Activated CD8-positive, alpha-beta memory T cell treated with anti-CD3 and anti-CD28 coated beads for 36 hours (primary cell): ENCODE results near the gene PCSK4. TPM values are rescaled to one million over a fixed set of nuclear protein-coding genes. Genes with fewer than 3 reads are reported as not detected.

Source experiments
- CTCF ChIA-PET: fragments of 350-600 bp; sonication (Branson Sonifier 250); formaldehyde crosslinking; loops from one replicate; lab custom pipeline; 2021; ENCODE audit warnings: antibody characterized with exemption; lab: Charles Lee
- POLR2A ChIA-PET: fragments of 350-600 bp; sonication (Branson Sonifier 250); formaldehyde crosslinking; loops from one replicate; lab custom pipeline; 2021; ENCODE audit warnings: antibody characterized with exemption; lab: Charles Lee
- total RNA-seq, 2 experiments: library from RNA; stranded (reverse); gene quantifications; one replicate each; pipeline ENCODE4 v1.2.3, GENCODE V29; 2021

Gene PCSK4
- total RNA-seq, 2 experiments from 2014 or later: 1.3 TPM

DNA sequence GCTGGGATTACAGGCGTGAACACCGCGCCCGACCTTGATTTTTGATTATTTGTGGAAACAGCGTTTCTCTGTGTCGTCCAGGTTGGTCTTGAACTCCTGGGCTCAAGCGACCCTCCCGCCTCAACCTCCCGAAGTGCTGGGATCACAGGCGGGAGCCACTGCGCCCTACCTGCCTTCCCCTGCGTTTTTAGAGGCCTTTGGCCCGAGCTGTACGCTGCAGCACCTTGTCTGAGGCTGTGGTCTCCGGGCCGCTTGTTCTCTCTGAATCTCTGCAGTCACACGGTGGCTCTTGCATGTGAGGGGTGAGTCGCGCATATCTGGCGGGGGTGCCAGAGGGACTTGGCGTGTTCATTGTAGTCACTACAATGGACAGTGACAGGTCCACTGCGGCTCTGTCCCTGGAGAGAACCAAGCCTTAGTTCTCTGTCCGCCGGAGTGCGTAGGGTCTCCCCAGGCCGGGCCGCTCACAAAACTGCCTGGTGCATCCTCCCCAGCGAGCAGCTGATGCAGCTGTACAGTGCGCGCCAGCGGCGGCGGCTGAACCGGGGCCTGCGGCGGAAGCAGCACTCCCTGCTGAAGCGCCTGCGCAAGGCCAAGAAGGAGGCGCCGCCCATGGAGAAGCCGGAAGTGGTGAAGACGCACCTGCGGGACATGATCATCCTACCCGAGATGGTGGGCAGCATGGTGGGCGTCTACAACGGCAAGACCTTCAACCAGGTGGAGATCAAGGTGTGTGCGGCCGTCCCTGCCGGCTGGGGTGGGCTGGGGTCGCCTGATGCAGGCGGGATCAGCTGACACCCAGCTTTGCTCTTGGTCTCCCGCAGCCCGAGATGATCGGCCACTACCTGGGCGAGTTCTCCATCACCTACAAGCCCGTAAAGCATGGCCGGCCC, 50.4 kb downstream of the PCSK4 start:
- ChIA-PET POLR2A (interaction anchor here (0.9 to 1.3 kb wide), 2 partner anchors 26 to 32 kb away, joined by 3 to 4 read pairs; no protein-coding TSS in a partner anchor), CTCF (interaction anchor here (0.6 kb wide), 1 partner anchor 502 kb away, joined by 4 read pairs; no protein-coding TSS in a partner anchor)

DNA sequence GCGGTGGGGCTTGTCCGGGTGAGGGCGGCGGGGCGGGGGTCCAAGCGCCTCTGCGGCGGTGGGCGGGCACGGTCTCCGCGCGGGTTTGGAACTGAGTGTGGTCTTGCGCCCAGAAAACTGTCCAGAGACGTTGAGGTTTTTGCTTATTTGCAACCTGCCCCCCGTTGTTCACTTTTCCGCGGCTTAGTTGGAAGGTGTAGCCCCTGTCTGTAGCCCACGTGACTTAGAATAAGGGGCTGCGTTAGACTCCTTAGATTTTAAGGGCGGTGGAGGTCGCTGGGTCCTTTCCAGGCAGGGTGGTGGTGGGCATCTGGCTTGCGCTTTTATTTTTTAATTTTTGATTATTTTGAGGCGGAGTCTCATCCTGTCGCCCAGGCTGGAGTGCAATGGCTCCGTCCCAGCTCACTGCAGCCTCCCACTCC, 51.2 kb downstream of the PCSK4 start:
- CTCF ChIA-PET: interaction anchor here (0.6 kb wide), 1 partner anchor 502 kb away, joined by 4 read pairs; no protein-coding TSS in a partner anchor
- POLR2A ChIA-PET: interaction anchor here (0.9 to 1.3 kb wide), 2 partner anchors 27 to 33 kb away, joined by 3 to 4 read pairs; no protein-coding TSS in a partner anchor

DNA sequence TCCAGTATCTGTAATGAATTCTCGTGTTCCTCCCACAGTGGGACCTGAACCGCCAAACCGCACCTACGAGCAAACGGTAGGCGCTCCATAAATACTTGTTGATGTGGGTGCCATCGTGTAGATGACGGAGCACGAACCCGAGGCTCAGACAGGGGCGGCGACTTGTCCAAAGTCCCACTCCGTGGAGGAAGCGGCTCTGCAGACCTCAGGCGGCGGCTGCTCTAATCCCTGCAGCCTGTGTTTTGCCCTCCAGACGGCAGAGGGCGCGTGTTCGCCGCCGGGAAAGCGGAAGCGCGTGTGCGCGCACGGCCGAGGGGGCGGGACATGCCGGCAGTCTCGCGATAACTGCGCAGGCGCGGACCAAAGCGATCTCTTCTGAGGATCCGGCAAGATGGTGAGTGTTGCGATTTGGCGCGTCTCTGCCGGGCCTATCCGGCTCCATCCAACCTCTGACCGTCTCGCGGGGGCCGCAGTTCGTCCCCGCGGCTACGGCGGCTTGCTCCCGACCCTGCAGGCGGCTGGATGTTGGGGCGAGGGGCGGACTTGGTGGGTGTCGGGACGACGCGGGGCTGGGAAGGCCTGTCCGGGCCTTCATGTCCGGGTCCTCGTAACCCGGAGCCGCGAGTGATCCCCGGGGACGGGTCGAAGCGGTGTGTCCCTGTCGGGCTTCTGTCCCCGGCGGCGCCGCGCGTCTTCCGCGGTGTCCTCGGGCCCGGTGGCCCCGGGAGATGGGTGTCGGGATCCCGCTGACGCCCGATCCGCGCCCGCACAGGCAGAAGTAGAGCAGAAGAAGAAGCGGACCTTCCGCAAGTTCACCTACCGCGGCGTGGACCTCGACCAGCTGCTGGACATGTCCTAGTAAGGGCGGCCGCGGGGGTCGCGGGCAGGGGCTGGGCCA, 51.9 kb downstream of the PCSK4 start, which contains the start of gene RPS15:
TSS of gene RPS15 (plus strand) at position 362 of the 898 bp plus-strand sequence. CDS start at position 392, 30 bp downstream.
- POLR2A ChIA-PET: interaction anchor here (0.9 to 1.3 kb wide), 3 partner anchors 28 to 34 kb away, joined by 3 to 4 read pairs (median 3); no protein-coding TSS in a partner anchor

DNA sequence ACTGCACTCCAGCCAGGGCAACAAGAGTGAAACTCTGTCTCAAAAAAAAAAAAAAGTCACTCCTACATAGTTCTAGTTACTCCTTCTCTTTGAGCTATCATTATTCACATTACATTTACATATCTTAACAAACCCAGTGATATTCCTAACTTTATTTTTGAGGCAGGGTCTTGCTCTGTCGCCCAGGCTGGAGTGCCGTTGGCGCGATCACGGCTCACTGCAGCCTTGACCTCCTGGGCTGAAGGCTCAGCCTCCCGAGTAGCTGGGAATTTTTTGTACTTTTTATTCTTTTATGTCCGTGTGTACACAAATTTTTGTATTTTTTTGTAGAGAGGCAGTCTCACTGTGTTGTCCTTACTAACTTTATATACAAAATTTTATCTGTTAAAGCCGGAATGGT, 52.5 kb downstream of the PCSK4 start:
- CTCF ChIA-PET: interaction anchor here (2.0 kb wide), 1 partner anchor 17 kb away, joined by 4 read pairs; no protein-coding TSS in a partner anchor
- POLR2A ChIA-PET: interaction anchor here (1.2 kb wide), 1 partner anchor 27 kb away, joined by 3 read pairs; no protein-coding TSS in a partner anchor

More for the DNA sequence above, 51.9 kb downstream of the PCSK4 start, which contains the start of gene RPS15:
- CTCF ChIA-PET: no interaction called here

DNA sequence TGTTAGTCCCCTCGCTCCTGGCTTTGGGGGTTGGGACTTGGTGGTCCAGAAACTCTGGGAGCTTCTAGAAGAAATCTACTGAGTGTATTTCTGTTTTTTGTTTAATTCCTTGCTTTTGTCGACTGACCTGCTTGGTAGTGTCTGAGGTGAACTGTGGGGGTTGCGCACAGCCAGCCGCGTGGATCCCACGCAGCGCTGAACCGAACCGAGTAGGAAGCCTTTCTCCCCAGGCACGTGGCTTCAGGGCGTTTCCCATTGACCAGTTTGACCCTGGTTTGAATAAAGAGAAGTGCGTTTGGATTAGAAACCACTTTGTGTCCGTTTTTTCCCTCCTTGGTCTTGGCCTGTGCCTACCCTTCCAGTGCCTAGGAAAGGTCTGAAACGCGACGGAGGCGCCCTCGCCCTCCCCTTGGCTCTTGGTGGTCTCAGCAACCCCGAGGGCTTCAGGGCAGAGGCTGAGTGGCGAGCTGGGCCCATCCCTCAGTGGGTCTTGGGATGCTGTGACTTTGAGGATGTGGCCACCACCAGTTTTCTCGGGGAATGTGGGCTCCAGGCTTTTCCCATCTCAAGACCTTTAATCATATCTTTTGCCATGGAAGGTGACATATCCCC, 54.7 kb downstream of the PCSK4 start:
- POLR2A ChIA-PET: no interaction called here
- CTCF ChIA-PET: interaction anchor here (0.6 to 2.0 kb wide), 2 partner anchors 15 to 92 kb away, joined by 3 to 4 read pairs; no protein-coding TSS in a partner anchor

DNA sequence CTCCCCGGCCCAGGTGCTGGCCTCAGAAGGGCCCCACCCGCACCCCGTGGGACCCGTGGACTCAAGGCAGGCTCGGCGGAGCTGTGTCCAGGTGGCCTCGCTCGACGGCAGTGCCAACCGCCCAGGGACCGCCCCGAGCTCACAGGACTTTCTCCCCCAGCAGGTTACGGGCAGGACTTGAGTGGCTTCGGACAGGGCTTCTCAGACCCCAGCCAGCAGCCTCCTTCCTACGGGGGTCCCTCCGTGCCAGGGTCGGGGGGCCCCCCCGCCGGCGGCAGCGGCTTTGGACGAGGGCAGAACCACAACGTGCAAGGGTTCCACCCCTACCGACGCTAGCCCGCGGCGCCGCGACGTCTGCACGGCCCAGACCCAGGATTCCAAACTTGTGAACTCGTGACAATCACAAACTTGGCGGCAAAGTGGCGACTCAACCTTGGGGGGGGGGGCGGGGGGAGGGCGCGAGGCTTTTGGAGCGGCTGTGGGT, 55.5 kb downstream of the PCSK4 start:
- POLR2A ChIA-PET: interaction anchor here (0.6 kb wide), 1 partner anchor 26 kb away, joined by 3 read pairs; no protein-coding TSS in a partner anchor
- CTCF ChIA-PET: interaction anchor here (0.7 kb wide), 1 partner anchor 52 kb away, joined by 4 read pairs; no protein-coding TSS in a partner anchor

DNA sequence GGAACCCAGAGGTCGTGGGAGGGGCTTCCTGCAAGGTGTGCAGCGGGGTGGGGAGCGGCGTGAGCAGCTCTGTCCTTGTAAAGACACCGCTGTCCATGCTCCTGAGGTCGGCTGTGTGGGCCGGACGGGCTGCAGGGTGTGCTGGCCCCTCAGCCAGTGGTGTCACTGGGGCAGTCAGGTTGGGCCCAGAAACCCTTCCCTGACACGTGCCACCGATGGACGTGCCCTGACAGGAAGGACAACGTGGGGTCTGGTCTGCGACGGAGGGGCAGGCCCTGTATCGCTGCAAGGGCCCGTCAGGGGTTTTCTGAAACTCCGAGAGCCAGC, 56.1 kb downstream of the PCSK4 start:
- CTCF ChIA-PET: no interaction called here

DNA sequence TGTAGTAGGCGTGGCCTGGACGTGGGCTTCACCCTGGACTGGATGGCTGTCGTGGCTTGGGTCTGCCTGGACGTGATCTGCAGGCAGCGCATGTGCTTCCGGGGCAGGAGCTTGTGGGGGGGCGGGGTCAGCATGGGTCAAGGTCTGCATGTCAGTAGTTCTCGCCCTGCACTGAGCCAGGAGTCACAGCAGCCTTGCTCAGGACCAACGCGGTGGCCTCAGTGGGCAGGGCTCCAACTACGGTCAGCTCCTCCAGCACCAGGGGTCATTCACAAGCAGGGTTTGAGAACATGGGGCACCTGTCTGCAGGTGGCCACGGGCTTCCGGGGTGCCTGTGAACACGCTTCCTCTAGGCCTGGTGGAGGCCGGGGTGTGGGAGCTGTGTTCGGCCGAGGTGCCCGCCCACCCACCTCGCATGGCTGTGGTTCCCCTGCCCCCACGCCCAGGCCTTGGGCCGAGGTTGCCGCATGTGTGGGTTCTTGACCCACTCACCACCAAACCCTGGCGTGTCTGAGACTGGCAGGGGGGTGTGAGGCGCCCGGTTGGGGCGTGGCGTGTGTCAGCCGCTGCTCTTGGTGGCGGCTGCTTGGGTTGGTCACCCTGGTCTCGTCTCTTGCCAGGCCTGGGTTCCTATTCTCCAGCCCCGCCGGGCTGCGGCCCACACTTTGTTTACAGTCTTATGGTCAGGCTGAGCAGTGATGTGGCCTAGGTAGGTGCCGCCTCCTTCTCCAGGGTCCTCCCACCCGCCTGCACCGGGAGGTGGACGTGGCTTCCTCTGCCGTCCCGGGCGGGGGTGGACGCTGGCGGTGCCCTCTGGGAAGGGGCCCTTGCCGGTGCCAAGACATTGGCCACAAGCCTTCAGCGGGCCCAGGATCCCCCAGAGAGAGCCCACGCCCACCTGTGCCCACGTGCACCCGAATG, 56.8 kb downstream of the PCSK4 start:
- ChIA-PET CTCF (interaction anchor here (0.6 kb wide), 1 partner anchor 22 kb away, joined by 4 read pairs; no protein-coding TSS in a partner anchor), POLR2A (no interaction called here)

More for the DNA sequence above, 56.1 kb downstream of the PCSK4 start:
- POLR2A ChIA-PET: interaction anchor here (0.6 kb wide), 1 partner anchor 25 kb away, joined by 3 read pairs; no protein-coding TSS in a partner anchor

DNA sequence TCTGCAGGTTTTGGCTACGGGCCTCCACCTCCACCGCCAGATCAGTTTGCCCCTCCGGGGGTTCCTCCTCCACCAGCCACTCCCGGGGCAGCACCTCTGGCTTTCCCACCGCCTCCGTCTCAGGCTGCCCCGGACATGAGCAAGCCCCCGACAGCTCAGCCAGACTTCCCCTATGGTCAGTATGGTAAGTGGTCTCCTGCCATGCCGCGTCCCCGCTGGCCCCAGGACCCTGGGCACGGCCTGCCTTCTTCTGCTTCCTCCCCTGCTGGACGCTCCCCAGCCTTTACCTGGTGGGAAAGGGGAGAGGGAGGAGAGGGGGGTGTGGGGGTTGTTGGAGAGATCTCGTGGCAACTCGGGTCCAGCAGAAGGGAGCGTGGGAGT, 57.7 kb downstream of the PCSK4 start:
- CTCF ChIA-PET: interaction anchor here (0.6 kb wide), 1 partner anchor 23 kb away, joined by 4 read pairs; no protein-coding TSS in a partner anchor
- POLR2A ChIA-PET: no interaction called here

DNA sequence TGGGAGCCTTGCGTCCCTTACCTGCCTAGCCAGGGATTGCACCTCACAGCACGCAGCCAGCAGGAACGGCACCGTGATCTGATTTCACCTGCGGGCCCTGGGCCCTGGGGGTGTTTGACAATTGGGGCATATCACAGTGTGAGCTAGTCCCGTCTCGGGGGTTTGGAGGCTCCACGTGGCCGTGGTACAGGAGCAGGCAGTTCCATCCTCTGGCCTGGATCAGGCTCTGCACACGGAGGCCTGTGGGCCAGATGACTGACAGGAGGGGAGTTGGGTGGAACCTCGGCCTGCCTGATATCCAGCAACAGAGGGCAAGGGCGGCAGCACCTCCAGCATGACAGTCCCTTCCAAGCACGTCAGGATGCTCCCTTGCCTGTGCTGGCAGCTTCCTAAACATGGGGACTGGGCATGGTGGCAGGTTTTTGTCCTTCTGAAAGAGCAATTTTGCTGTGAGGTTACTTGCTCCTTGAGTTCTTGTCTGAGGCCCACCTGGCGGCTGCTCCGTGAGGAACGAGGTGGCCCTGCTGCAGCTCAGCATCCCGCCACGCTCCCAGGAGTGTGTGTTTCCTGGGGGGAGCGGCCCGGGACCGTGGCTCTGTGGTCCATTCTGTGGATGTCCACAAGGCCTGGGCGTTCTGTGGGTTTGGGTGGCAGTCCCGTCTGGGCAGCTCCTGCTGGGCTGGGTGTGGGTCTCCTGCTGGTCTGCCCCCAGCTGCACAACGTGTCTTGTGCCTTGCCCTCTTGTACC, 58.2 kb downstream of the PCSK4 start:
- ChIA-PET POLR2A (no interaction called here), CTCF (interaction anchor here (1.1 to 1.4 kb wide), 2 partner anchors 13 to 152 kb away, joined by 3 to 6 read pairs; no protein-coding TSS in a partner anchor)

Other genes with a start within 250 kb of the PCSK4 start
- 100 to 1,000 TPM; 193 to 194 TPM for gene ATP5F1D, start 248.6 kb downstream of the PCSK4 start, total RNA-seq
- gene MIDN, start 241.8 kb downstream of the PCSK4 start, total RNA-seq: 10 to 100 TPM; 45.3 to 50.0 TPM
- 100 to 1,000 TPM; 207 to 210 TPM for gene CIRBP, start 221.0 kb downstream of the PCSK4 start, total RNA-seq
- gene FAM174C, start 214.8 kb downstream of the PCSK4 start, total RNA-seq: 100 to 1,000 TPM; 105 to 112 TPM
- not detected for gene EFNA2, start 204.5 kb downstream of the PCSK4 start, total RNA-seq
- gene NDUFS7, start 106.4 kb downstream of the PCSK4 start, total RNA-seq: 100 to 1,000 TPM in 1 of 2 experiments, 10 to 100 TPM in 1; 99.4 to 104 TPM
- gene GAMT, start 88.8 kb downstream of the PCSK4 start, total RNA-seq: 10 to 100 TPM; 29.3 to 30.8 TPM
- 100 to 1,000 TPM; 295 to 300 TPM for gene DAZAP1, start 82.8 kb downstream of the PCSK4 start, total RNA-seq
- 1,000 to 10,000 TPM; 1,429 to 1,438 TPM for gene RPS15, start 52.0 kb downstream of the PCSK4 start, total RNA-seq
- gene APC2, start 40.2 kb downstream of the PCSK4 start, total RNA-seq: under 1 TPM; 0.06 to 0.13 TPM
- 10 to 100 TPM; 33.4 to 36.5 TPM for gene C19orf25, start 11.1 kb downstream of the PCSK4 start, total RNA-seq
- 1 to 10 TPM; 2.0 to 2.3 TPM for gene REEP6, start 831 bp upstream of the PCSK4 start, total RNA-seq
- 1 to 10 TPM; 1.6 to 2.6 TPM for gene ADAMTSL5, start 22.7 kb upstream of the PCSK4 start, total RNA-seq
- not detected for gene PLK5, start 33.7 kb upstream of the PCSK4 start, total RNA-seq
- gene MEX3D, start 78.0 kb upstream of the PCSK4 start, total RNA-seq: 10 to 100 TPM; 11.0 to 11.9 TPM
- gene MBD3, start 102.5 kb upstream of the PCSK4 start, total RNA-seq: 100 to 1,000 TPM; 127 to 130 TPM
- 100 to 1,000 TPM; 254 to 264 TPM for gene UQCR11, start 115.1 kb upstream of the PCSK4 start, total RNA-seq
- gene TCF3, start 162.3 kb upstream of the PCSK4 start, total RNA-seq: 100 to 1,000 TPM; 103 to 109 TPM